Right forelimb (tissue), 1 donor: ENCODE data around the gene ZNF555.
A peak's percentile ranks its signal among the peaks of the same experiment; 100 is the strongest.
"Not testable (repeated sequence)": the region's sequence is repeated elsewhere in the genome, so short reads cannot be mapped to it uniquely, and the experiment has no call there.

Experiments used
- DNase-seq: peaks from one replicate; pipeline ENCODE4 v3.0.0-alpha.2; 2018

Gene ZNF555

DNA sequence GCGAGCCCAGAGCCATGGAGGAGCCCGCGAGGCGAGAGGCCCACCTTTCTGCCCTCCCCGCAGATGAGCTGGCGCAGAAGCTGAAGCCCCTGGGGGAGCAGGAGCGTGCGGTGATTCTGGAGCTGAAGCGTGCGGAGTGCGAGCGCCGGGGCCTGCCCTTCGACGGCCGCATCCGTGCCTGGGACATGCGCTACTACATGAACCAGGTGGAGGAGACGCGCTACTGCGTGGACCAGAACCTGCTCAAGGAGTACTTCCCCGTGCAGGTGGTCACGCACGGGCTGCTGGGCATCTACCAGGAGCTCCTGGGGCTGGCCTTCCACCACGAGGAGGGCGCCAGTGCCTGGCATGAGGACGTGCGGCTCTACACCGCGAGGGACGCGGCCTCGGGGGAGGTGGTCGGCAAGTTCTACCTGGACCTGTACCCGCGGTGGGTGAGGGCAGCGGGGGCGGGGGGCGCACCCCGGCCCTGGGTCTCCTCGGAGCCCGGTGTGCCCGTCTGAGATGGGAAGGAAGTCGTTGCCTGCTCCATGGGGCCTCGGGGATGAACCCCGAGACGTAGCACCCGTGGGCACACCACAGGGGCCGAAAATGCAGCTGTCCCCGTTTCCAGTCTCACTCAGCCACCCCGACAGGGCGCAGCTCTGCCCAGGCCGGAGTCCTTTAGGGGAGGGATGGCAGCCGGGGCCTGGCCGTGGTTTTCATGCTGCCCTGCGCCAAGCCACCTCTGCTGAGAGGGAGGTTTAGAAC is 33.7 kb upstream of the ZNF555 start:
- no peak for DNase-seq

DNA sequence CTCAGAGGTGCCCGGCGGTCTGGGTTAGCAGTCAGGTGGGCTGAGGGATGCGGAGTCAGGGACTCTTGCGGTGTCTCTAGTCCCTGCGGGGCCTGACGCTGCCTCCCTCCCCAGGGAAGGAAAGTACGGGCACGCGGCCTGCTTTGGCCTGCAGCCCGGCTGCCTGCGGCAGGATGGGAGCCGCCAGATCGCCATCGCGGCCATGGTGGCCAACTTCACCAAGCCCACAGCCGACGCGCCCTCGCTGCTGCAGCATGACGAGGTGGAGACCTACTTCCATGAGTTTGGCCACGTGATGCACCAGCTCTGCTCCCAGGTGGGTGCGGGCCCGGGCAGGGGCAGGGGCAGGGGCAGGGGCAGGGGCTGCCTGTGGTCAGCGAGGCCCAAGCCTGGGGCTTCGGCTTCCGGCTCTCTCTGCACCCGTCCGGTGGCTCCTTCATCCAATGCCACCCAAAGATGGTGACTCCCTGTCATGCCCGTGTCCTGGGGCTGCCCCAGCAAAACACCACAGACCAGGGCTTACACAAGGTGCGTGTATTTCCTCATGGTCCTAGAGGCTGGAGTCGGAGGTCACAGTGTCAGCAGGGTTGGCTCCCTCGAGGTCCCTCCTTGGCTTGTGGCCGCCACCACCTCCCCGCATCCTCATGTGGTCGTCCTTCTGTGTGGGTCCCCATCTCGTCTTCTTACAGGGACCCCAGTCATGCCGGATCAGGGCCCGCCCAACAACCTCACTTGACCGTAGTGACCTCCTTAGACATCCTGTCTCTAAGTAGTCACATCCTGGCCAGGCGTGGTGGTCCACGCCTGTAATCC is 32.9 kb upstream of the ZNF555 start:
- DNase-seq, result no peak

- no peak for DNase-seq
These were observed 31.7 kb upstream of the ZNF555 start for GRCh38 chr19:2809387-2810140.

- no peak for DNase-seq
These were observed 30.9 kb upstream of the ZNF555 start for GRCh38 chr19:2810141-2811091.

DNA sequence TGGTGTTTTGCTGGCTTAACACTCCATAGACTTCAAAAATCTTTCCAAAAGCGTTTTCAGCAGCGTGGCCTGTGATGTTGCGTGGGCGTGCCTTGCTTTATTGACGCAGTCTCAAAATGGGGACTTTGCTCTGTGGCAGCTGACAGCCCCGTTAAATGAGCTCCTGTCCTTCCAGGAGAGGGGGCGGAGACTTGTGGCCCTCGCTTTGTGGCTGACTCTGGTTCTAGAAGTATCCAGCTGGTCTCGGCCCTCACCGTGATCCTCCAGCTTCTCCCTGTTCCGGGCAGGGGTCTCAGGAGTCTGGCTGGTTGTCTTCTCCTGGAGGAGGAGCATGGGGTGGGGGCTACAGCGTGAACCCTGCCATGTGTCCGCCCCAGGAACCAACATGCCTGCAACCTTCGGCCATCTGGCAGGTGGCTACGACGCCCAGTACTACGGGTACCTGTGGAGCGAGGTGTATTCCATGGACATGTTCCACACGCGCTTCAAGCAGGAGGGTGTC is 30.0 kb upstream of the ZNF555 start:
- DNase-seq, result no peak

- no peak for DNase-seq
These were observed 29.4 kb upstream of the ZNF555 start for GRCh38 chr19:2811735-2812413.

- DNase-seq, result no peak
These were observed 28.7 kb upstream of the ZNF555 start for GRCh38 chr19:2812414-2813234.

- DNase-seq, result no peak
These were observed 27.8 kb upstream of the ZNF555 start for GRCh38 chr19:2813235-2814160.

GRCh38 chr19:2814426-2814825 is 26.8 kb upstream of the ZNF555 start:
- DNase-seq, result no peak

DNA sequence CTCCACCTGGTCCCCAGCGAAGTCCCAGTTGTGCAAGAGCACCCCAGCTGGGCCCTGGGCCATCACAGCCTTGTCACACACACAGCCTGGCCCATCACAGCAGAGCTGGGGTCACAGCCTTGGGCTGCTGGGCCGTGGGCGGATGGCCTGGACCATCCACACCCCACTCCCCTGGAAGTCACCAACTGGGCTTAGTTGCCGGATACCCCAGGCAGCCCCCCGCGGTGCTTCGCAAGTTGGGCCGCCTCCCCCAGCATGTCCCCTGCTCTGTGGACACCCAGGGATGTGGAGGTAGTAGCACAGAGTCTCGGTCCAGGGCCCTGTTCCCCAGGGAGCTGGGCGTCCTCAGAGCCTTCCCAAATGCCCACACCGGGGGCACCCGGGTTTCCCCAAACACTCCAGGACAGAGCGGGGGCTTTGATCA is 26.1 kb upstream of the ZNF555 start:
- DNase-seq, result no peak

GRCh38 chr19:2815923-2816322 is 25.4 kb upstream of the ZNF555 start:
- DNase-seq, result no peak

- no peak for DNase-seq
These were observed 24.6 kb upstream of the ZNF555 start for GRCh38 chr19:2816641-2817040.

GRCh38 chr19:2817237-2817829 is 23.9 kb upstream of the ZNF555 start:
- not testable (repeated sequence) for DNase-seq

DNA sequence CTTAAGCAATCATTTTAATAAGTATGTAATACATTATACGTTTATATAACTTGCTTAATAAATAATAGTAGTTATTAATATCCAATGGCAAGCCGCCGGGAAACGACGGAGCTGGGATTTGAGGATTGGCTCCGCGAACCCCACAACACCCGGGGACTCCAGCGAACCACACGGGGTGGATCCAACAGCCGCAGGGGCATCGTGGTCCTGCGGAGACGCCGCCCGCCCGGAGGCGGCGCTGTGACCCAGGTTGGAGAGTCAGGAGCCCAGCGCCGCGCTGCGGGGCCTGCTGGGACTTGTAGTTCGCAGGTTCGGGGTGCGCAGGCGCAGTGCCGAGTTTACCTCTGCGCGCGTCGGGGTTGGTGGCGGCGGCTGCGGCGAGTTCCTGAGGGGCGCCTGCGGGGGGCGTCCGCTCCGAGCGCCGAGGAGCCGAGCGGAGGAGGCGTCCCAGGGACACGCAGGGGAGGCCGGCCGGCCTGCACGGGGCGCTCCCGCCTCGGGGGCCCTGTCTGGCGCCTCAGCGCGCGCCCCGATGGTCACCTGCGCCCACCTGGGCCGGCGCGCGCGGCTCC is 21.6 kb upstream of the ZNF555 start, which contains the start of gene ZNF554:
ZNF554 (plus strand) TSS at position 329 of the 572 bp plus-strand sequence; CDS start at position 533, 204 bp downstream.
- peak; percentile 98 for DNase-seq

DNA sequence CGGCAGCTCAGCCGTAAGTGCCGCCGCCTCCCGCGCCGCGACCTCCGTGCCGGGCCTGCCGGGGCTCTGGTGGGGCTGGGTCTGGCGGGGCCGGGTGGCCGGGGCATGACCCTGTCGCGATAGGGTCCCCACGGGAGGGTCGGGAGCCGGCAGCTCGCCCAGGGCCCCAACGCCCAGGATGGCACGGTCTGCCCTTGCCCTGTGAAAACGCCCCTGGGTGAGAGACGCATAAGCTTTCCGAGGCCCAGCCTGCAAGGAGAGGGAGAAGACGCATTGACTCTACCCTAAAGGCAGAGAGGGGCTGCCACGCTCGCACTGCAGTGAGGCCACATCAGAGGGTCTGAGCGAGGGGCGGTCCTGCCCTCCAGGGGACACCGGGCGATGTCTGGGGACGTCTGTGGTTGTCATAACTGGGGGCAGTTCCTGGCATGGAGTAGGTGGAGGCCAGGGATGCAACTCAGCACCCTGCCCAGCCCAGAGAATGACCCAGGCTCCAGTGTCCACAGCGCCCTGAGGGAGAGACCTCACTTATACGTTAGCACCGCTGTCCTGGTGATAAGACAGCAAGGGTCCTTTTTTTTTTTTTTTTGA is 21.1 kb upstream of the ZNF555 start:
- DNase-seq, result no peak

GRCh38 chr19:2822846-2823245 is 18.4 kb upstream of the ZNF555 start:
- no peak for DNase-seq

DNA sequence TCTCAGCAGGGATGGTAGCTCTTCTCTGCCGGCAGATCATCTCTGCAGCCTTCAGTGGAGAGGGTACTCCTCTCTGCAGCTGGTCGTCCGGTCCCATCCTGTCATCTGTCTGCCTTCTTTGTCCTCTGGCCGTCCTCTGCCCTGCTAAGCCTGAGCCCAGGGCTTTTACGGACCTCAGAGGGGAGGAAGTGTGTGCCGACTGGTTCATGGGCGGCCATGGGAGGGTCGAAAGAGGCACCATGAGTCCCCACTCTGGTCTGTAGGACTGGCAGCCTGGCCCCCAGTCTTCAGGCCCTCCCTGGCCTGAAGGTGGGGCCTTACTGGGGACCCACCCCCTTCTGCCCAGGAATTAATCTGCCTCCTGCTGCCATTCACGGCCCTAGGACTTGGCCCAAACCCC is 17.6 kb upstream of the ZNF555 start:
- no peak for DNase-seq

GRCh38 chr19:2824129-2824528 is 17.1 kb upstream of the ZNF555 start:
- no peak for DNase-seq
